ENCODE data around the gene SSR2.

DNA sequence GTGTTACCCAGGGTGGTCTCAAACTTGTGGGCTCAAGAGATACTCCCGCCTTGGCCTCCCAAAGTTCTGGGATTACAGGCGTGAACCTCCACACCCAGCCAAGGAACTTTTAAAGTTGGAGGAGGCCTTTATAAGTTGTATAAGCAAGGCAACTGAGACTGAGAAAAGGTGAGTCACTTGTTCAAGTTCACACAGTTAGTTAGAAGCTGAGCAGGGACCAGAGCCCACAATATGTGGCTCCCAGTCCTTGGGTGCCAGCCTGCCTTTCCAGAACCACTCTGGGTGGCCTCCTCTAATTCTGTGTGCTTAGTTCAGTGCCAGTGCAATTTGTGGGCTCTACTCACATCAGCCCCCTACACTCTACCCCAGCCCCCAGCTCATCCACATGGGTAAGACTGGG lies 43.9 kb upstream of the SSR2 start:
- TF ChIP-seq POLR2A (IDR thresholded peaks at IDR 0.05; ENCODE audit: low read depth, low read length) (no peak), POLR2AphosphoS5 (IDR thresholded peaks at IDR 0.05; ENCODE audit: low read depth, low read length) (no peak)
